HEK293T (cell line): ENCODE data around the gene ADAMTS19.

Experiments used
- BHLHE40 ChIP-seq: fragments of 450-650 bp; IDR thresholded peaks from 2 replicates; pipeline ENCODE4 v1.6.1; 2016; ENCODE audit warnings: mild to moderate bottlenecking, moderate library complexity, borderline replicate concordance
- FOXK2 ChIP-seq: fragments of 450-650 bp; IDR thresholded peaks from 2 replicates; pipeline ENCODE4 v1.6.1; 2016; ENCODE audit warnings: mild to moderate bottlenecking
- LEF1 ChIP-seq: fragments of 450-650 bp; IDR thresholded peaks from 2 replicates; pipeline ENCODE4 v1.6.1; 2017; ENCODE audit warnings: mild to moderate bottlenecking, borderline replicate concordance
- NFRKB ChIP-seq: fragments of 450-650 bp; IDR thresholded peaks from 2 replicates; pipeline ENCODE4 v1.6.1; 2016; ENCODE audit warnings: mild to moderate bottlenecking, moderate library complexity
- PKNOX1 ChIP-seq: fragments of 450-650 bp; IDR thresholded peaks from 2 replicates; pipeline ENCODE4 v1.6.1; 2016
- SUZ12 ChIP-seq: fragments of 450-650 bp; IDR thresholded peaks from 2 replicates; pipeline ENCODE4 v1.6.1; 2016; ENCODE audit warnings: mild to moderate bottlenecking
- TARDBP ChIP-seq: fragments of 450-650 bp; IDR thresholded peaks from 2 replicates; pipeline ENCODE4 v1.6.1; 2016

- no peak for TF ChIP-seq TARDBP
- TF ChIP-seq SUZ12: no peak
- TF ChIP-seq LEF1: no peak
- no peak for TF ChIP-seq BHLHE40
- no peak for TF ChIP-seq PKNOX1
- TF ChIP-seq NFRKB: no peak
- no peak for TF ChIP-seq FOXK2
These were observed 264.1 kb downstream of the ADAMTS19 start for GRCh38 chr5:129724222-129724621.
